HepG2 (cell line): ENCODE results near the gene XRCC5. TPM values are rescaled to one million over a fixed set of nuclear protein-coding genes. Genes with fewer than 3 reads are reported as not detected.

Experiments
- ATAC-seq: fragments of 200-7000 bp; cut with Tn5 transposase; 3 replicates; pipeline ENCODE4 v1.9.1; 2020; ENCODE audit warnings: mild to moderate bottlenecking, moderate library complexity
- BruUV-seq: library from RNA; stranded (reverse); fragments of 400-500 nt; replicated peaks from 2 replicates; lab custom pipeline; 2021; lab: Mats Ljungman, UMichigan
- CTCF ChIA-PET: fragments of 300-600 bp; formaldehyde crosslinking; extraction: SDS; loops from one replicate; lab custom pipeline; 2021; ENCODE audit warnings: low total read pairs, inconsistent platforms, low intra/inter-chr PET ratio; lab: Yijun Ruan, JAX
- POLR2A ChIA-PET: fragments of 350-600 bp; sonication (Branson Sonifier 250); formaldehyde crosslinking; loops from one replicate; lab custom pipeline; 2020; ENCODE audit warnings: antibody characterized with exemption, inconsistent platforms; lab: Yijun Ruan, JAX
- DNase-seq: peaks from one replicate; pipeline ENCODE4 v3.0.0-alpha.2; 2015; ENCODE audit warnings: low spot score
- FAIRE-seq: peaks from 3 replicates; lab custom pipeline; 2011; peaks lifted over from hg19 to GRCh38; lab: Jason Lieb, UNC
- H2AFZ ChIP-seq: one replicate; pipeline ENCODE4 v1.6.1; 2011; ENCODE audit warnings: low read length, inconsistent platforms
- H3K27ac ChIP-seq: fragments of 300-600 bp; 3 replicates; pipeline ENCODE4 v1.8.0; 2011; ENCODE audit warnings: mixed run types, mild to moderate bottlenecking, mixed read lengths, low read length, inconsistent platforms; ENCODE audit not compliant: insufficient read depth; ENCODE audit errors: extremely low read length
- H3K27me3 ChIP-seq, 2 experiments: fragments of 200-600 bp in 1 of 2; 2 replicates in 1 of 2; 3 replicates in 1 of 2; pipeline versions ENCODE4 v1.6.0 to v1.8.0; 2011; ENCODE audit warnings: low read length in 2 of 2, mild to moderate bottlenecking in 2 of 2, moderate library complexity in 2 of 2, inconsistent platforms in 1 of 2; ENCODE audit not compliant: insufficient read depth in 2 of 2, control insufficient read depth in 1 of 2
- H3K36me3 ChIP-seq, 2 experiments: fragments of 200-600 bp in 1 of 2; replicated peaks in 1 of 2; 2 replicates in 1 of 2; 3 replicates in 1 of 2; pipeline versions ENCODE4 v1.5.1 to v1.8.0; 2011; ENCODE audit warnings: low read length in 2 of 2, inconsistent platforms in 1 of 2; ENCODE audit not compliant: insufficient read depth in 2 of 2, control insufficient read depth in 1 of 2
- H3K4me1 ChIP-seq: 2 replicates; pipeline ENCODE4 v1.5.1; 2012; ENCODE audit warnings: low read length, inconsistent platforms; ENCODE audit not compliant: insufficient read depth
- H3K4me2 ChIP-seq: 2 replicates; pipeline ENCODE4 v1.6.0; 2011; ENCODE audit warnings: low read depth, low read length, inconsistent platforms
- H3K4me3 ChIP-seq, 3 experiments: fragments of 200-600 bp in 1 of 3; sonication (generic), shearing (Covaris generic) in 1 of 3; replicated peaks in 1 of 3; 2 replicates each; pipeline ENCODE4 v1.5.1; 2011 to 2016; ENCODE audit warnings: low read length in 3 of 3, inconsistent platforms in 2 of 3, low read depth in 2 of 3, mild to moderate bottlenecking in 2 of 3, control low read depth in 1 of 3, mixed read lengths in 1 of 3; ENCODE audit not compliant: insufficient read depth in 1 of 3
- H3K79me2 ChIP-seq: one replicate; pipeline ENCODE4 v1.6.1; 2011; ENCODE audit warnings: low read length, inconsistent platforms; ENCODE audit not compliant: insufficient read depth
- H3K9ac ChIP-seq: 2 replicates; pipeline ENCODE4 v1.6.0; 2011; ENCODE audit warnings: mild to moderate bottlenecking, low read depth, low read length, inconsistent platforms; ENCODE audit not compliant: insufficient read depth
- H3K9me3 ChIP-seq: 2 replicates; pipeline ENCODE4 v1.5.1; 2012; ENCODE audit warnings: mild to moderate bottlenecking, low read length
- H4K20me1 ChIP-seq: 2 replicates; pipeline ENCODE4 v1.6.0; 2011; ENCODE audit warnings: inconsistent platforms, mild to moderate bottlenecking, low read length, moderate library complexity; ENCODE audit not compliant: insufficient read depth
- ERF ChIP-seq: IDR thresholded peaks from 2 replicates; pipeline ENCODE4 v1.6.1; 2018; ENCODE audit warnings: missing biosample characterization, missing genetic modification reagents
- ETV5 ChIP-seq: IDR thresholded peaks from 2 replicates; pipeline ENCODE4 v1.6.1; 2018; ENCODE audit warnings: missing biosample characterization, missing genetic modification reagents, inconsistent platforms, borderline replicate concordance
- GTF2F1 ChIP-seq: fragments of 150-350 bp; IDR thresholded peaks from 2 replicates; pipeline ENCODE4 v1.6.1; 2014; ENCODE audit warnings: low read length
- HNRNPL ChIP-seq: fragments of 200-400 bp; formaldehyde crosslinking; IDR thresholded peaks from 2 replicates; pipeline ENCODE4 v1.6.1; 2017; ENCODE audit warnings: mild to moderate bottlenecking, low read depth, low read length
- MLLT10 ChIP-seq: sonication (generic); formaldehyde crosslinking; IDR thresholded peaks from 2 replicates; pipeline ENCODE4 v1.4.0; 2020; ENCODE audit warnings: missing genetic modification reagents
- NCOA2 ChIP-seq: sonication (generic); formaldehyde crosslinking; IDR thresholded peaks from 2 replicates; pipeline ENCODE4 v1.8.0; 2022; ENCODE audit warnings: inconsistent platforms
- SP140L ChIP-seq: sonication (generic); formaldehyde crosslinking; IDR thresholded peaks from 2 replicates; pipeline ENCODE4 v1.4.0; 2020; ENCODE audit warnings: missing genetic modification reagents, borderline replicate concordance
- ZNF547 ChIP-seq: sonication (generic); formaldehyde crosslinking; IDR thresholded peaks from 2 replicates; pipeline ENCODE4 v1.5.1; 2020; ENCODE audit warnings: mild to moderate bottlenecking, missing genetic modification reagents
- WGBS: methylation state at CpG from one replicate; pipeline ENCODE4 v1.1.6; 2017; ENCODE audit warnings: low lambda C conversion rate; 5-methylcytosine and 5-hydroxymethylcytosine counted together
- in situ Hi-C: cut with HindIII; loops from 2 replicates; pipeline ENCODE4 v1.10.0; 2017; ENCODE audit warnings: low pct_unique_long_range_greater_than_20kb; ENCODE audit not compliant: extremely low pct_ligation_motif_present
- intact Hi-C: fragments of 100-400 bp; cut with micrococcal nuclease; formaldehyde crosslinking; loops from one replicate; pipeline ENCODE4 v1.10.0; 2022; ENCODE audit not compliant: unreplicated experiment
- polyA plus RNA-seq, 8 experiments: library from polyadenylated mRNA; depleted of rRNA in 3 of 8; stranded (reverse) in 7 of 8; unstranded in 1 of 8; fragments of >200 nt; fragmentation: Illumina TruSeq in 4 of 8; extraction: Trizol in 4 of 8; gene quantifications; 2 replicates each; pipeline versions ENCODE4 v1.2.1 to v1.2.3, GENCODE V29; 2011 to 2016; ENCODE audit warnings: low read depth in 4 of 8, missing spikeins in 1 of 8, mixed read lengths in 1 of 8; ENCODE audit not compliant: insufficient read depth in 1 of 8
- total RNA-seq, 5 experiments: library from RNA; depleted of rRNA; stranded (reverse); fragments of >200 nt; fragmentation: Illumina TruSeq; extraction: Trizol; gene quantifications; 2 replicates each; pipeline ENCODE4 v1.2.3, GENCODE V29; 2016; ENCODE audit warnings: low read depth in 1 of 5
- TF ChIP-seq, protein P1 (sequence below): sonication (generic); formaldehyde crosslinking; IDR thresholded peaks from 2 replicates; pipeline ENCODE4 v1.4.0; 2020; ENCODE audit warnings: missing genetic modification reagents, borderline replicate concordance
- TF ChIP-seq, protein P2 (sequence below): fragments of 450-650 bp; IDR thresholded peaks from 2 replicates; pipeline ENCODE4 v1.6.1; 2016
- TF ChIP-seq, protein P3 (sequence below): sonication (generic); formaldehyde crosslinking; IDR thresholded peaks from 2 replicates; pipeline ENCODE4 v1.4.0; 2020; ENCODE audit warnings: missing genetic modification reagents, borderline replicate concordance

XRCC5 gene
- total and polyA plus RNA-seq, 2 of the 13 experiments (the other 11 are each of a cell fraction or from before 2014, with no cell fraction given), result 264 to 454 TPM

DNA sequence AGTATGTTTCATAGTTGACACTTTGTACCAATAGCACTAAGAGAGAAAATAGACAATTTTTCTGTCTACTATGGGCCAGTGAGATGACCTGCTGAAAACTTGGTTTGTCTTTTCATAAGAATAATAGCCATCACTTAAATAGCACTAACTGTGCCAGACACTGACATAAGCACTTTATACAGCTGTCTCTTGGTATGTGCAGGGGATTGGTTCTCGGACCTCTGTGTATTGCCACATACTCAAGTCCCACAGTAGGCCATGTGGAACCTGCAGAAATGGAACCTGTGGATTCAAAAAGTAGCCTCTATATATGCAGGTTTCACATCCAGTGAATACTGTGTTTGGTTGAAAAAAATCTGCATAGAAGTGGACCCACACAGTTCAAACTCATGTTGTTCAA lies 126.7 kb downstream of the XRCC5 start:
- ATAC-seq (no peak; the same call in 2 of the 3 replicates), FAIRE-seq (no peak), DNase-seq (no peak)
- H3K9me3 ChIP-seq, result peaks cover 23% of the 10 kb centered on the region
- no peak overlapping the region for H3K27ac ChIP-seq
- H2AFZ ChIP-seq, result no peak overlapping the region
- TF ChIP-seq HNRNPL (no peak), ERF (no peak), ZNF547 (CRISPR knock-in tag) (no peak), NCOA2 (no peak), GTF2F1 (no peak), ETV5 (CRISPR knock-in tag) (no peak), SP140L (CRISPR knock-in tag) (no peak), MLLT10 (no peak)
- TF ChIP-seq, protein P1, sequence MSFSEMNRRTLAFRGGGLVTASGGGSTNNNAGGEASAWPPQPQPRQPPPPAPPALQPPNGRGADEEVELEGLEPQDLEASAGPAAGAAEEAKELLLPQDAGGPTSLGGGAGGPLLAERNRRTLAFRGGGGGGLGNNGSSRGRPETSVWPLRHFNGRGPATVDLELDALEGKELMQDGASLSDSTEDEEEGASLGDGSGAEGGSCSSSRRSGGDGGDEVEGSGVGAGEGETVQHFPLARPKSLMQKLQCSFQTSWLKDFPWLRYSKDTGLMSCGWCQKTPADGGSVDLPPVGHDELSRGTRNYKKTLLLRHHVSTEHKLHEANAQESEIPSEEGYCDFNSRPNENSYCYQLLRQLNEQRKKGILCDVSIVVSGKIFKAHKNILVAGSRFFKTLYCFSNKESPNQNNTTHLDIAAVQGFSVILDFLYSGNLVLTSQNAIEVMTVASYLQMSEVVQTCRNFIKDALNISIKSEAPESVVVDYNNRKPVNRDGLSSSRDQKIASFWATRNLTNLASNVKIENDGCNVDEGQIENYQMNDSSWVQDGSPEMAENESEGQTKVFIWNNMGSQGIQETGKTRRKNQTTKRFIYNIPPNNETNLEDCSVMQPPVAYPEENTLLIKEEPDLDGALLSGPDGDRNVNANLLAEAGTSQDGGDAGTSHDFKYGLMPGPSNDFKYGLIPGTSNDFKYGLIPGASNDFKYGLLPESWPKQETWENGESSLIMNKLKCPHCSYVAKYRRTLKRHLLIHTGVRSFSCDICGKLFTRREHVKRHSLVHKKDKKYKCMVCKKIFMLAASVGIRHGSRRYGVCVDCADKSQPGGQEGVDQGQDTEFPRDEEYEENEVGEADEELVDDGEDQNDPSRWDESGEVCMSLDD (CRISPR knock-in tag), result no peak
- TF ChIP-seq, protein P2, sequence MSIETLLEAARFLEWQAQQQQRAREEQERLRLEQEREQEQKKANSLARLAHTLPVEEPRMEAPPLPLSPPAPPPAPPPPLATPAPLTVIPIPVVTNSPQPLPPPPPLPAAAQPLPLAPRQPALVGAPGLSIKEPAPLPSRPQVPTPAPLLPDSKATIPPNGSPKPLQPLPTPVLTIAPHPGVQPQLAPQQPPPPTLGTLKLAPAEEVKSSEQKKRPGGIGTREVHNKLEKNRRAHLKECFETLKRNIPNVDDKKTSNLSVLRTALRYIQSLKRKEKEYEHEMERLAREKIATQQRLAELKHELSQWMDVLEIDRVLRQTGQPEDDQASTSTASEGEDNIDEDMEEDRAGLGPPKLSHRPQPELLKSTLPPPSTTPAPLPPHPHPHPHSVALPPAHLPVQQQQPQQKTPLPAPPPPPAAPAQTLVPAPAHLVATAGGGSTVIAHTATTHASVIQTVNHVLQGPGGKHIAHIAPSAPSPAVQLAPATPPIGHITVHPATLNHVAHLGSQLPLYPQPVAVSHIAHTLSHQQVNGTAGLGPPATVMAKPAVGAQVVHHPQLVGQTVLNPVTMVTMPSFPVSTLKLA, result no peak
- TF ChIP-seq, protein P3, sequence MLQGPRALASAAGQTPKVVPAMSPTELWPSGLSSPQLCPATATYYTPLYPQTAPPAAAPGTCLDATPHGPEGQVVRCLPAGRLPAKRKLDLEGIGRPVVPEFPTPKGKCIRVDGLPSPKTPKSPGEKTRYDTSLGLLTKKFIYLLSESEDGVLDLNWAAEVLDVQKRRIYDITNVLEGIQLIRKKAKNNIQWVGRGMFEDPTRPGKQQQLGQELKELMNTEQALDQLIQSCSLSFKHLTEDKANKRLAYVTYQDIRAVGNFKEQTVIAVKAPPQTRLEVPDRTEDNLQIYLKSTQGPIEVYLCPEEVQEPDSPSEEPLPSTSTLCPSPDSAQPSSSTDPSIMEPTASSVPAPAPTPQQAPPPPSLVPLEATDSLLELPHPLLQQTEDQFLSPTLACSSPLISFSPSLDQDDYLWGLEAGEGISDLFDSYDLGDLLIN (CRISPR knock-in tag), result no peak
- ChIA-PET POLR2A (no interaction called here), CTCF (no interaction called here)
- intact Hi-C loops (no loop called here), in situ Hi-C loops (no loop called here)
- no peak overlapping the region for H3K4me2 ChIP-seq
- no peaks in the 10 kb centered on the region for H3K36me3 ChIP-seq
- no peak overlapping the region for H3K4me3 ChIP-seq
- no peaks in the 10 kb centered on the region for H4K20me1 ChIP-seq
- 0% methylated on average over 1 of the region's 1 CpG for WGBS
- BruUV-seq, result no TSS peak
- H3K9ac ChIP-seq, result no peak overlapping the region
- H3K27me3 ChIP-seq, result no peaks in the 10 kb centered on the region; a peak in 1 of 5 replicates
- no peaks in the 10 kb centered on the region for H3K79me2 ChIP-seq
- H3K4me1 ChIP-seq, result no peaks in the 10 kb centered on the region
